OCI-M2 (cell line): ENCODE measurements around the gene AUTS2.

Experiments
- DNase-seq: peaks from one replicate; lab custom pipeline; 2025; ENCODE audit not compliant: unreplicated experiment; lab: John Stamatoyannopoulos, UW

AUTS2 gene

DNA sequence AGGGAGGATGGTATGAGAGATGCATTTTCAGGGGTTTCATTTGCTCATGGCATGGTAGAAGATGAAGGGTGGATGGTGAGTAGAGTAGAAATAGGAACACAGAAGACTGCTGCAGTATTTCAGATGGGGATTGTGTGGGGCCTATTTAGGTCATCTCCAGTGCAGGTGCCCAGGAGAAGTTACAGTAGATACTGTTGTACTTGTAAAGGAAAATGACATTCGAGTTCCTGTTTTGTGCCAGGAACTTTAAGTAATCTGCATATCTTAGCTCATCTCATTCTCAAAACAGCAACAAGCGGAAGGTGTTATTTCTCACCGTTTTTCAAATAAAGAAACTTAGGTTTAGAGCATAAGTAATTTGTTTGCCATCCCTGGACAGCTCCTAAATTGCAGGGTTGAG is 156.2 kb downstream of the AUTS2 start:
- DNase-seq: no peak

DNA sequence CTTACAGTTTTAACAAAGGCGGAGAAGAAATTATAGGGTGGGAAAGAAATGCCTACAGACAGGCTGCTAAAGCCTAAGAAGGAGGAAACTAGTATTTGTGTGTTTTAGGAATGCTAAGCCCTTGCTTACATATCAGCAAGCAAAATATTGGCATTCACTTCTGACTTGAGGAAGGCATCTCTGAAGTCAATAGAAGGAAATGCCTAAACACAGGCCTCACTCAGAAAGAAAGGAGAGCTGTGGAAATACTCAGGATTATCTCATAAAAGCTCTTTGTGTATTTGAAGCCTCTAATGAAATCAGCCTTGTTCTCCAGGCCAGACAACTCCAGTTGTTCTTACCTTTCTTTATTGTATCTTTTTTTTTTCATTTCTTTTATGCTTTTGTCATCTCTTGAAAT is 158.0 kb downstream of the AUTS2 start:
- DNase-seq: no peak

DNA sequence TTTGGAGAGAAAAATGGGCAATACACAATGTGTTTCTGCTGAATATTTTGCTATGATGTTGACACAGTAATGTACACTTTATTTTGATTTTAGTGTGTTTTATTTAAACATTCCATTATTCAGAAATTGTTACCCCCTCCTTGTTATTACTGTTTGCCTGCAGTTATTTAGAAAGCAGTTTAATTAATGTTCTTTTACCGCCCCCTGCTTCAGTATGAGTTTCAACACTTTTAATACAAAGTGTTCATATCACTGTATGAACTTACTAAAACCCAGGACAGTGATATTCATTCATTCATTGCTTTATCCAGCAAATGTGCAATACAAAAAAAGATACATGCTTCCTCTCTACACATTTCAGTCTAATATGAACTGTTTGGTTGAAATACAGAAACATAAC is 159.3 kb downstream of the AUTS2 start:
- no peak for DNase-seq

DNA sequence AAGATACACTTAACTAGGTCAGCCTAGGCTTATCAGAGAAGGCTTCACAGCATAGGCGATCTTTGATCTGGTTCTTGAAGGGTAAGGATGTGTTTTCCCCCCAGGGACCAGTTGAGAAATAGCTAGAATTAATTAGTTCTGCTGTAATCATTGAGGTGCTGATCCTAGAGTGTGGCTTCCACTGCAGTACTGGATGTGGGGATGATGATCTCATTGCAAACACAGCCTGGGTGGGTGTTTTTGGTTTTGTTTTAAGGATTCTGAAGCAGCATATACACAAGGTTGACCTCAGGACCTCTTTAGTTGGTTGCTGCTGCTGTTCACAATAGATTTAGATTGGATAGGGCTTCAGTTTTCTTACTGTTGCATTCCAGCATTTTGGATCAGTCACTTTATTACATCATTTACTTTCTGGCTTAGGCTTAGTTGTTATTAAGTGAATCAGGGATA is 159.7 kb downstream of the AUTS2 start:
- no peak for DNase-seq

DNA sequence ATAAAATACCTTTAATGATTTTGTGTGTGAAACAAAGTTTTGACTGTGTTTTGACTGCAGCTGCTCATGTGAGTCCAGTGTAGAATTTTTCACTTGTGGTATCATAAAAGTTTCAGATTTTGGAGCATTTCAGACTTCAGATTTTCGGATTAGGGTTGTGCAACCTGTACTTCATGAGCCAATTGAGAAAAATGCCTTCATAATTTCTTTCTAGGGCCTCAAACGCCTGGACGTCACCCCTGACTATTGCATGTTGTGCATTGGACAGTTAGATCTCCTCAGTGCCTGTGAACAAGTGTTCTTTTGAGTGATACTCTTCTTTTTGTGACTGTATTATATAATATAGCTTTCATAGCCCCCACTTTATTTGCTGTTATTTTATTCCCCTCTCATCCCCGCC is 161.1 kb downstream of the AUTS2 start:
- no peak for DNase-seq

DNA sequence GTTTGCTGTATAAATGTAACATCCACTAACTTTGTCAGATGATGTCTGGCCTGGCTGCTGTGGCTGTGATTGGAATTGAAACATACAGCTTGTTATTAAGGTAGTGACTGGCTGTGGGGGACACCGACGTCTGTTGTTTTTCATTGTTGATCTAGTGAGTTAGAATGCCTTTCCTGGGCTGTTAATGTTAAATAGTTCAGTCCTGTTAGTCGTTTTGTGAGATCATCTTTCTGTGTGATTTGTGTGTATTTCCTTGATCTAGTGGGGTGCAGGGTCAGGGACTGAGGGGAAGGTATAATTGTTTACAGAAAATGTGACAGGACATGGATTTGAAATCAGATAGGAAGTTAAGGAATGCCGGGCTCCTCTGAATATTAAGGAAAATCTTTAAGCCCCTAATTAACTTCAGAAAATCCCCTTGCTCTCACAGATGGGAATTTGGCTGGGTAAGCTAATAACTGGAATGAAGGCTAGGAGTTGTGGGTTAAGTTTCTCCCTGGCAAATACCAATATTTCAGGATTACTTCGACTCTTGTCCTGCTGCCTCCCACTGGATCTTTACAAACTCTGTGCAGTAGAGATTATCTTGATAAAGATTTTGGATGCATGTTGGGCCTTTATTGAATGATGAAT is 163.1 kb downstream of the AUTS2 start:
- no peak for DNase-seq

DNA sequence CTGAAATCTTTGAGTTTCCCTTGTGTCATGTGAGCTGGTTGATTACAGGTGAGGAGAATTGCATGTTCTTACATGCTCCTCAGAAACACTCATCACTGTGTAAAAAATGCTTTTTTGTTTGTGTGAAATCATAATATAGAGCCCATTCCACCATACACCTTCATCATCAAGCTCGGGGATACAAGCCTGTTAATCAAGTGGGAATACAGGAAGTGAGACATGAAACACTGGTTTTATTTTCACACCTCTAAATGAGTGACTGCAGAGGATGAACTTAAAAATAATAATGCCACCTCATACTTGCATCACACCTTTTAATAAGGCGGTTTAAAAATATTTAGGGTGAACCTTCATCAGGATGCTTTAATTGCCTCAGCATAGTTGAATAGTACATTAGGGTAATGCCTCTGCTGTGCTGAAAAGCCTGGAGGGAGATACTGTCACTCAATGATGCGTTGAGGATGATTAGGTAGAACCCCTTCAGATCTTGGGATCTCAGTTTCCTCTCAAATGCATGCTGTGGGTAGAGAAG is 164.6 kb downstream of the AUTS2 start:
- DNase-seq: no peak

DNA sequence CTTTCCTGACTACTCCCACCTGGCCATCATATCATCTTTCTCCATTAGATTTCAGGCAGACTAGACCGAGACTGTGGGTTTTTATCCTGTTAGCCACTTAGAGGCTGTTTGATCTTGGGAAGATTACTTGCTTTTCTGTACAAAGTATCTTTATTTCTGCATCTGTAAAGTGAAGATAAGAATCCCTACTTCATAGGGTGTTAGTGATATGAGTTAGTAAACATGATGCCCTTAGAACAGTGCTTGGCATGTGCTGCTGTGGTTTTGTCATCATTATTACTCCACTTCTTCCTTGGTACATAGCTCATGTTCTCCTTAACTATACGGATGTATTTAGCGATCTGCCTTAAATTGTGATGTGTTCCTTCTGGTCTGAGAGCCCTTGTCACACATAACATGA is 165.2 kb downstream of the AUTS2 start:
- DNase-seq: no peak

DNA sequence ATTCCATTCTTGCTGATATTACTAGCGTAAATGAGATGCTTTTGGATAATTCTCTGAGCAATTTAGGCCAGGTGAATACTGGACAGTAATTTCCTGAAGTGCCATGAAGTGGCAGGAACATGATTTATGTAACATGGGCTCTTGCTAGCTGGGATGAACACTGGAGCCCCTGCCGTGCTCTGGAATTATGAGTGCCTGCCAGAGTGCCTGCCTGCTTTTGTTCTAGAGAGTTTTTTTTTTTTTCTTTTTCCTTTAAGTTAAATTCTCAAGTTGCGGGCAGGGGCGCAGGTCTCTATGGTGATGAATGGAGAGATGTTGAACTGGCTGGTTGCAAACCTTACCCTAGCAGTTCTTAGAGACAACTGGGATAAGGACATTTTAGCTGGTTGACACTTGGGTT is 165.9 kb downstream of the AUTS2 start:
- no peak for DNase-seq

DNA sequence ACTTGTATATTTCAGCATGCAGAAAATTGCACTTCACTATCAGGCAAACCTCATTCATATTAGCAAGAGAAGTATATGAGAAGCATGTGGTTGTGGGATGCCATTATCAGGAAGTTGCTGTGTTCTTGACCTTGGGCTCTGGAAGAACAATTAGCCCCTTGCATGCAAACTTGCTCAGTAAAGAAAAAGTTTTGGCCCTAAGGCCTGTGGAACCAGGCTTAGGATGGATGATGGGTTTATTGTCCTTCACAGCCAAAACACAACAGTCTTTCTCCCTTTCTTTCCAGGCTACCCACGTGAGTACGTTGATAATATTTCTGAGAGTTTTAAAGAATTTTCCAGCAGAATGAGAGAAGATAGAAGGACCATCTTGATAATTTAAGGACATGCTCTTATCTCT is 166.4 kb downstream of the AUTS2 start:
- DNase-seq: no peak

DNA sequence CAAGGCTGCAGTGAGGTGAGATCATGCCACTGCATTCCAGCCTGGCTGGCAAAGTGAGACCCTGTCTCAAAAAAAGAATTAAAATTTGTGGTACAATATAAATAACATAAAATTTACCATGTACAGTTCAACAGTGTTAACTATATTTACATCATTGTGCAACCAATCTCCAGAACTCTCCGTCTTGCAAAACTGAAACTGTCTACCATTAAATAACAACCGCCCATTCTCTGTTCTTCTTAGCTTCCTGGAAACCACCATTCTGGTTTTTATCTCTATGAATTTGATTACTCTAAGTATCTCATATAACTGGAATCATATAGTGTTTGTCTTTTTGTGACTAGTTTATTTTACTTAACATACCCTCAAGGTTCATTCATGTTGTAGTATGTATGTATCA is 167.6 kb downstream of the AUTS2 start:
- no peak for DNase-seq

DNA sequence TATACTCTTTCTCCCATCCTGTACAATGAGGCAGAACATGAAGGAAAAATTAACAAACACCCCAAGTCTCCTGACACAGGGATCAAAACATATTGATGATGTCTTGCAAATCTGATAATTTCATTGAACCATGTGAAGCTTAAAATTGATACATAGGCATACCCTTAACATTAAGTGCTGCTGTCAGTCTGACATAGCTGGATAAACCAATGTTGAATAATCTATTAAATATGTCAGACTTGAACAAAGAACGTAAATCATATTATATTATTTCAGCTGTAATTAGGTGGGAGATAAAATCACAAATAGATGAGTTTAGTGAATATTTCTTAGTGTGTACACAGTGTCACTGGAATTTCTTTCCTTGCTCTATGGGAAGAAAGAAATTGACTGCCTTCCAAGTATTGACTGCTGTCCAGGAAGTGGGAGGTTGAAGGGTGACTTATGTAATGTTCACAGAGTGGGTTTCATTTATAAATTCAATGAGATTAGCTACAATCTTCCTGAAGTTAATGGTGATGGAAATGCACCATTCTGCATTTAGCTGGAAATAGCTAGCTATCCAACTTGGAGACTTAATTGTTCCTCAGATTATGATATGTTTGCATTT is 170.8 kb downstream of the AUTS2 start:
- no peak for DNase-seq

DNA sequence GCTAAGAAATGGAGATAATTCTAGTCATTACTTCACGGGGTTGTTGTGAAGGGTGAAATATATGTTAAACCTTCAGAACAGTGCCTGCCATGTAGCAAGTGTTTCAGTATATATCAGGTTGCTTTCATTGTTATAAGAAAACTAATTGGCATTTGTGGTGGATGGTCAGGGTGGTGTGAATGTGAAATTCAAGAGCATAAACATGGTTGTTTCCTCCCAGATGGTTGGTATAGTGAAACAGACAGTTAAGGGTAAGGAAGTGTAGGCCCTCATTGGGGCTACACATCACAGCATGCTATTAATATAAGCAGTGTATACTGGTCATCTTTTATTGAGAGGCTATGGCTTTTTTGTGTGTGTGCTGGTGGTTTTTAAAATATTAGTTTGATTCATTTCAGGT is 171.6 kb downstream of the AUTS2 start:
- DNase-seq: no peak

DNA sequence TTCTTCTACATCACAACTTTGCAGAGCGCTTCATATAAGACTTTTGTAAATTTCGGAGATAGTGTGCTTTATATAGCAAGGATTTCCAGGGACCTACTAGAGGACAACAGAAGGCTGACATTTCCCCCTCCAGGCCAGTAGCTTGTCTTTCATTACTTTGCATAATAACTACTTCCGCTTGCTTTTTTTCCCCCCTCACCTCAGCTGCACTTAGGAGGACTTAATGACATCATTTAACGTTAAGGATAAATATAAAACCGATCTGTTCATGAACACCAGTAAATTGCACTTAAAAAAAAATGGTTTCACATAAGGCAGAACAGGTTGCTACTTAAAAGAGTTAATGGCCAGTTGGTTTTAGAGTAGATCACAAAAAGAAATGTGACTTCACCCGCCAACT is 172.3 kb downstream of the AUTS2 start:
- DNase-seq: no peak

DNA sequence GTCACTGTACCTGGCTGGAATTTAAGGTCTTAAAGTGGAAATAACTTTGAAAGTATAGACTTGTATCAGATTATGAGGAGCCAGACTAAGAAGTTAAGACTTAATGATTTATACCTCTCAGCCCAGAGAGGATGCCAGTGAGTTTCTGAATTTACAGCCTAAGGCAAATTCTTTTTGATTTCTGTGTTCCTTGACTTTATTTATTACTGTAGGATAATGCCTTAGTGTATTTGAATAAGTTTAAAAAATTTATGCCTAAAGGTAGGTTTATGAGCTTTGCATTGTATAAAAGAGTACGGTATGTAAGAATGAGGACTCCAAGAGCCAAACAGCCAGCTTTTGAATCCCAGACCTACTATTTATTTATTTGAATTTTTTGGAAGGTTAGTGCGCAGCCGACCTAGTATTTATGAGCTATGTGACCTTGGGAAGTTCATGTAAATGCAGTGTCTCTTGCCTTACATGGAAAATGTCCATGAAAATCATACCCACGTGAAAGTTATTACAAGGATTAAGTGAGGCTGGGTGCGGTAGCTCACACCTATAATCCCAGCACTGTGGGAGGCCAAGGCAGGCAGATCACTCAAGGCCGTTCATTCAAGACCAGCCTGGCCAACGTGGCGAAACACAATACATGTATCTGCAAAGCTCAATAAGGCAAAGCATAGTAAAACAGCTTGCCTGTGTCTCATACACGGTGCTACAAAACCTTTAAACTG is 174.6 kb downstream of the AUTS2 start:
- no peak for DNase-seq

DNA sequence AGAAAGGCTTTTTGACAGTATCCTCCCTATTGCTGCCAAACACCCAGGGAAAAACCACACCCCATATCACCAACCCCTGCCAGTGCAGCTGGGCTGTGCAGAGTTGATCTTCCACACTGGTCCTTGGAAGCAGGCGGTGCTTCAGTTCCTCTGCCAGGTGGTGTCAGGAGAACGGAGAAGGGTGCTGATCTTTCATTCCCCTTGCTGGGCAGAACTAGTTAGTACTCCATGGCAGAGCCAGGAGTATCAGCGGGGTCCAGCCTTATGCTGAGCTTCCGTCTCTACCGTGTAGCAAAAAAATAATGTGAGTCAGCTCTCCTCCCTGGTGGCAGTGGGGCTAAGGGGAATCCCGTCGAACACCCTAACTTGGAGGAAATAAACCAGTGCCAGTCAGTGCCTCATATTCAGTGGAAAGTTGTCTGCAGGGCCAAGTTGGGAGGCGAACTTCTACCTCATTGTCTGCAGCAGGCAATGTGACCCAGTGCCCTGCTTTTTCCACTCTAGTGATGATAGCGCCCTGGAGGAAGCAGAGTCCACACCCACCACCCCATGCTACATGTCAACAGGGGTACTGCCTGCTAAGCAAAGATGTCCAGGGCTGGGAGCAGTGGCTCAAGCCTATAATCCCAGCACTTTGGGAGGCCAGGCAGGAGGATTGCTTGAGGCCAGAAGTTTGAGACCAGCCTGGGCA is 175.4 kb downstream of the AUTS2 start:
- DNase-seq: no peak

DNA sequence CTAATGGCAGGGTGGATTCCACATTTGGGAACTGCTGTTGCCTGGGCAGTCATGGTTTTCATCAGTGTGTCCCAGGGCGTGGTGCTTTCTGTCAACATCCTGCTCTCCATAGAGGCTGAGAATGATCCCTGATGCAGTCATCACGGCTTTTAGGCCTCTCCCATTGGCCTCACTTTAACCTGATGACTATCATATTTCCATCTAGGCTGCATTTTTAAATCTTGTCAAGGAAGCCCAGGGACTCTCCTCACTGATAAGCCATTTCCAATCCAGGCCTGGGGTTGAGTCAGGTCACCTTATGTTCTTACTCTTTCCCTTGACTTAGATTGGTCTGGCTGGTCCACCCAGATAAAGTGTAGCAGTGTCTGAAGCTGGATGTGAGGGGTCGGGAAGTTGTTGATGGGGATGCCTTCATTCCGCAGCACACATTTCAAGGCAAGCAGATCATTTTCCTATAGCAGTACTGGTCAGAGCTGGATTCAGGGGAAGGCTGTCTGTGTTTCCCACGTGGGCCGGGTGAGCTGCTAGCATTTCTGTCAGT is 177.0 kb downstream of the AUTS2 start:
- DNase-seq: no peak

DNA sequence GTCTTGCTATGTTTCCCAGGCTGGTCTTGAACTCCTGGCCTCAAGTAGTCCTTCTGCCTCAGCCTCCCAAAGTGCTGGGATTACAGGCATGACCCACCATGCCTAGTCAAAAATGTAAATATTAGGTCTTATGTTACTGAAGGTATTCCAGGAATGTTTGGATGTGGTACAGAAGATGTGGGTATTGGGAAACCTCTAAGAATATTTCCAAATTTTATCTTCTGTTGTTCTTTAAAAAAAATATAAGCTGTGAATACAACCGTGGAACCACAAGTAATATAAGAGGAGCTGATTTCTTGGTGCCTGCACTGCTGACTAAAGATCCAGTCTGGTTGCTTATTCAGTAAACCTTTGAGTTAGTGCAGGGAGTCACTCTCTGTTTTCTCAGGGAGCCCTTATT is 178.3 kb downstream of the AUTS2 start:
- DNase-seq: no peak

DNA sequence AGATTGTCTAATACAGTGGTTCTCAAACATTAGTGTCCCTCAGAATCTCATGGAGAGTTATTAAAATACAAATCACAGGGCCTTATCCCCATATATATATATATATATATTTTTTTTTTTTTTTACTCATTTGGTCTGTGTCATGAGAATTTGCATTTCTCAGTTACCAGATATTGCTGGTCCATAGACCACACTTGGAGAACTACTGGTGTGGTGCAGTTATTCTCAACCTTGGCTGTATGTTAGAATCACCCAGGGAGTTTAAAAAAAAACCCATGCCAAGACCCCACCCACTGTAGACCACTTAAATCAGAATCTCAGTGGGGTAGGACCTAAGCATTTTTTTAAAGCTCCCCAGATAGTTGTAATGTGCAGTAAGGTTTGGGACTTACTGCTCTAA is 179.9 kb downstream of the AUTS2 start:
- DNase-seq: no peak

DNA sequence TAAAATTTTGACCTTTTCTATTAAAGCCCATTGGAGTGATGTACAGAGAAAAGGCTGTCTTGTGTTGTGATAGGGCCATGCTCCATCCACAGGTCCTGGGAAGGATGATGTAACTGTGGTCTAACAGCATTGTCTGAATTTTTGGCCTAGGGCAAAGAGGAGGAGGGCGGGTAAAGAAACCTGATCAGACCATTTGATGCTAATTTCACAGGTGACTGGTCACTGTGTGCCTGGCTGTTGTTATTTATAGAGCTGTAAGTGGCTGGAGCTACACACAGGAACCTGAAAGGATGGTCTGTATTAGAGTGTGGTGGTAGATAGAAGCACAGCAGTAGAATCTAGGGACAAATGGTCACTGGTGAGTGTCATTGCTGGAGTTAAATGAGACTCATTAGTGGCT is 182.1 kb downstream of the AUTS2 start:
- DNase-seq: no peak

DNA sequence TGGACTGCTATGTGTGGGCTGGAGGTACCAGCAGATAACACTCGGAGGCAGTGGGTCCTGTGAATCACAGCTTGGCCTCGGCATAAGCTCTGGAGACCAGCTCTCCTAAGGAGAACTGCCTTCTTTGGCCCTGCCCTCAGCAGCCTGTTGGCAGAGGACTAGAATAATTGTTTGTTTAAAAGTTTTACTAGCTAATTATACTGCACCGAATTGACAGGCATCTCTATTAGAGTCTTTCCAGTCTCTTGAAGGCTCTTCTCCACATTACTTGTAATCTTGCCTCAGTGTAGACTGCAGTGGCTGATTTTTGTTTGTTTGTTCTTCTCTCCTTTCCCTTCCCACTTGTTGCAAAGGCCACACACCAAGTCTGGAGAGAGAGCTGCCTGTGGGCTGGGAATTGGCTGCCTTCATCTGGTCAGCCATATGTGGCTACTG is 183.2 kb downstream of the AUTS2 start:
- DNase-seq: no peak
